K562 (cell line): ENCODE measurements around the gene SEMA4G.

Experiments used
- HLTF ChIP-seq: fragments of 450-650 bp; IDR thresholded peaks from 2 replicates; pipeline ENCODE4 v1.6.1; 2016
- POLR2A ChIP-seq: fragments of 450-650 bp; conservative IDR thresholded peaks from 2 replicates; pipeline ENCODE4 v1.6.1; 2016
- TF ChIP-seq, protein P1 (sequence below): sonication (generic); formaldehyde crosslinking; IDR thresholded peaks from 2 replicates; pipeline ENCODE4 v1.4.0; 2020; ENCODE audit warnings: mild to moderate bottlenecking, missing genetic modification reagents
- TF ChIP-seq, protein P2 (sequence below): fragments of 450-650 bp; formaldehyde crosslinking; IDR thresholded peaks from 2 replicates; pipeline ENCODE4 v1.4.0; 2020; ENCODE audit warnings: mild to moderate bottlenecking
- TF ChIP-seq, protein P3 (sequence below): sonication (generic); formaldehyde crosslinking; IDR thresholded peaks from 2 replicates; pipeline ENCODE4 v1.8.0; 2023; ENCODE audit warnings: mild to moderate bottlenecking, missing genetic modification reagents
- TF ChIP-seq, protein P4 (sequence below), 3 experiments: IDR thresholded peaks in 2 of 3; conservative IDR thresholded peaks in 1 of 3; 2 replicates each; pipeline ENCODE4 v1.5.1; 2011 to 2012; ENCODE audit warnings: low read length in 3 of 3, mild to moderate bottlenecking in 3 of 3, control low read depth in 2 of 3, improper control_type of control experiment in 1 of 3, inconsistent platforms in 1 of 3, low read depth in 1 of 3, mixed read lengths in 1 of 3, moderate library complexity in 1 of 3; ENCODE audit not compliant: insufficient read depth in 2 of 3

DNA sequence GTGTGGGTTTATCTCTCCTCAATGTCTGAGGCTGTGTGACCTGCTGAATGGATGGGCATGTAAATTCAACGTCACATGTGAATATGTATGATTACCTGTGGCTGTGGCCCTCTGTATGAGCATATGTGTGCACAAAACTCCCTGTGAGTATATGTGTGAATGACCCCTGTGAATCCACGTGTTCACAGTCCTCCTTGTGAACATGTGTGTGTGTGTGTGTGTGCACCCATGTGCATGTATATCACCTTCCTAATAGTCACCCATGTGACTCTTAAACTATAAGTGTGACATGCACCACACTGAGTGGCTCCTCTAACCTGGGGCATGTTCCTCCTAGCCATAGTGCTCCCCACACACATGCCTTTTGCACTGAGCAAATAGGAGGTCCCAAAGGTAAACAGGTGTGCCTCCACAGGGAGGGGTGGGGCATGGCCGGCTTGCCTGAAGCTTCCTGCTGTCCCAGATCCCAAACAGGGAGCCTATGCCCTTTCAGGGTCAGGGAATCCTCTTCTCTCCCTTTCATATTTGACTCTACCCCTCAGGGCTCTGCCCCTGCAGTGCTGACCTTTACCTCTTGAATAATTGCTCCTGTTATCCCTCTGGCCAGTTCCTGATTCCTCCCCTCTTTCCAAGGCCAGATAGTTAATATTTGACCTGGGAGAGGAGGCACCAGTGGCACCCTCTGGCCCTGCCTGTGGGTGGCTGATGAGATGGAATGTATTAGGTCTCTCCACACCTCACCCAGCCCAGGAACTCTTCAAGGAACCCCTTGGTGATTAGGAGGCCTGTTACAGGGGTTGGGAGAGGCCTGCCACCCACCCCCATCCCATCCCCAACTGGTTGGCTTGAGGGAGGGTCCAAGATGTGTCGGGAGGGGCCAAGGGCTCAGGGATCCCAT, 1.9 kb downstream of the SEMA4G start:
- TF ChIP-seq POLR2A (no peak), HLTF (no peak)
- TF ChIP-seq, protein P1, sequence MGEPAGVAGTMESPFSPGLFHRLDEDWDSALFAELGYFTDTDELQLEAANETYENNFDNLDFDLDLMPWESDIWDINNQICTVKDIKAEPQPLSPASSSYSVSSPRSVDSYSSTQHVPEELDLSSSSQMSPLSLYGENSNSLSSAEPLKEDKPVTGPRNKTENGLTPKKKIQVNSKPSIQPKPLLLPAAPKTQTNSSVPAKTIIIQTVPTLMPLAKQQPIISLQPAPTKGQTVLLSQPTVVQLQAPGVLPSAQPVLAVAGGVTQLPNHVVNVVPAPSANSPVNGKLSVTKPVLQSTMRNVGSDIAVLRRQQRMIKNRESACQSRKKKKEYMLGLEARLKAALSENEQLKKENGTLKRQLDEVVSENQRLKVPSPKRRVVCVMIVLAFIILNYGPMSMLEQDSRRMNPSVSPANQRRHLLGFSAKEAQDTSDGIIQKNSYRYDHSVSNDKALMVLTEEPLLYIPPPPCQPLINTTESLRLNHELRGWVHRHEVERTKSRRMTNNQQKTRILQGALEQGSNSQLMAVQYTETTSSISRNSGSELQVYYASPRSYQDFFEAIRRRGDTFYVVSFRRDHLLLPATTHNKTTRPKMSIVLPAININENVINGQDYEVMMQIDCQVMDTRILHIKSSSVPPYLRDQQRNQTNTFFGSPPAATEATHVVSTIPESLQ (CRISPR knock-in tag), result no peak
- TF ChIP-seq, protein P2, sequence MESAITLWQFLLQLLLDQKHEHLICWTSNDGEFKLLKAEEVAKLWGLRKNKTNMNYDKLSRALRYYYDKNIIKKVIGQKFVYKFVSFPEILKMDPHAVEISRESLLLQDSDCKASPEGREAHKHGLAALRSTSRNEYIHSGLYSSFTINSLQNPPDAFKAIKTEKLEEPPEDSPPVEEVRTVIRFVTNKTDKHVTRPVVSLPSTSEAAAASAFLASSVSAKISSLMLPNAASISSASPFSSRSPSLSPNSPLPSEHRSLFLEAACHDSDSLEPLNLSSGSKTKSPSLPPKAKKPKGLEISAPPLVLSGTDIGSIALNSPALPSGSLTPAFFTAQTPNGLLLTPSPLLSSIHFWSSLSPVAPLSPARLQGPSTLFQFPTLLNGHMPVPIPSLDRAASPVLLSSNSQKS, result no peak
- TF ChIP-seq, protein P3, sequence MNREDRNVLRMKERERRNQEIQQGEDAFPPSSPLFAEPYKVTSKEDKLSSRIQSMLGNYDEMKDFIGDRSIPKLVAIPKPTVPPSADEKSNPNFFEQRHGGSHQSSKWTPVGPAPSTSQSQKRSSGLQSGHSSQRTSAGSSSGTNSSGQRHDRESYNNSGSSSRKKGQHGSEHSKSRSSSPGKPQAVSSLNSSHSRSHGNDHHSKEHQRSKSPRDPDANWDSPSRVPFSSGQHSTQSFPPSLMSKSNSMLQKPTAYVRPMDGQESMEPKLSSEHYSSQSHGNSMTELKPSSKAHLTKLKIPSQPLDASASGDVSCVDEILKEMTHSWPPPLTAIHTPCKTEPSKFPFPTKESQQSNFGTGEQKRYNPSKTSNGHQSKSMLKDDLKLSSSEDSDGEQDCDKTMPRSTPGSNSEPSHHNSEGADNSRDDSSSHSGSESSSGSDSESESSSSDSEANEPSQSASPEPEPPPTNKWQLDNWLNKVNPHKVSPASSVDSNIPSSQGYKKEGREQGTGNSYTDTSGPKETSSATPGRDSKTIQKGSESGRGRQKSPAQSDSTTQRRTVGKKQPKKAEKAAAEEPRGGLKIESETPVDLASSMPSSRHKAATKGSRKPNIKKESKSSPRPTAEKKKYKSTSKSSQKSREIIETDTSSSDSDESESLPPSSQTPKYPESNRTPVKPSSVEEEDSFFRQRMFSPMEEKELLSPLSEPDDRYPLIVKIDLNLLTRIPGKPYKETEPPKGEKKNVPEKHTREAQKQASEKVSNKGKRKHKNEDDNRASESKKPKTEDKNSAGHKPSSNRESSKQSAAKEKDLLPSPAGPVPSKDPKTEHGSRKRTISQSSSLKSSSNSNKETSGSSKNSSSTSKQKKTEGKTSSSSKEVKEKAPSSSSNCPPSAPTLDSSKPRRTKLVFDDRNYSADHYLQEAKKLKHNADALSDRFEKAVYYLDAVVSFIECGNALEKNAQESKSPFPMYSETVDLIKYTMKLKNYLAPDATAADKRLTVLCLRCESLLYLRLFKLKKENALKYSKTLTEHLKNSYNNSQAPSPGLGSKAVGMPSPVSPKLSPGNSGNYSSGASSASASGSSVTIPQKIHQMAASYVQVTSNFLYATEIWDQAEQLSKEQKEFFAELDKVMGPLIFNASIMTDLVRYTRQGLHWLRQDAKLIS, result no peak
- TF ChIP-seq, protein P4, sequence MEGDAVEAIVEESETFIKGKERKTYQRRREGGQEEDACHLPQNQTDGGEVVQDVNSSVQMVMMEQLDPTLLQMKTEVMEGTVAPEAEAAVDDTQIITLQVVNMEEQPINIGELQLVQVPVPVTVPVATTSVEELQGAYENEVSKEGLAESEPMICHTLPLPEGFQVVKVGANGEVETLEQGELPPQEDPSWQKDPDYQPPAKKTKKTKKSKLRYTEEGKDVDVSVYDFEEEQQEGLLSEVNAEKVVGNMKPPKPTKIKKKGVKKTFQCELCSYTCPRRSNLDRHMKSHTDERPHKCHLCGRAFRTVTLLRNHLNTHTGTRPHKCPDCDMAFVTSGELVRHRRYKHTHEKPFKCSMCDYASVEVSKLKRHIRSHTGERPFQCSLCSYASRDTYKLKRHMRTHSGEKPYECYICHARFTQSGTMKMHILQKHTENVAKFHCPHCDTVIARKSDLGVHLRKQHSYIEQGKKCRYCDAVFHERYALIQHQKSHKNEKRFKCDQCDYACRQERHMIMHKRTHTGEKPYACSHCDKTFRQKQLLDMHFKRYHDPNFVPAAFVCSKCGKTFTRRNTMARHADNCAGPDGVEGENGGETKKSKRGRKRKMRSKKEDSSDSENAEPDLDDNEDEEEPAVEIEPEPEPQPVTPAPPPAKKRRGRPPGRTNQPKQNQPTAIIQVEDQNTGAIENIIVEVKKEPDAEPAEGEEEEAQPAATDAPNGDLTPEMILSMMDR (IDR thresholded peaks at IDR 0.05 in 2 of 3, conservative IDR thresholded peaks at IDR 0.05 in 1 of 3; ENCODE audit: insufficient read depth in 2 of 3, low read depth in 1 of 3, low read length in 3 of 3), result no peak
